ENCODE data around the gene EIF4G3. TPM values are rescaled to one million over a fixed set of nuclear protein-coding genes. Genes with fewer than 3 reads are reported as not detected.

The EIF4G3 gene
- total and polyA plus RNA-seq, 9 of the 15 experiments (the other 6 are each of a cell fraction or from before 2014, with no cell fraction given), result 6.7 to 40.5 (median 32.1) TPM

DNA sequence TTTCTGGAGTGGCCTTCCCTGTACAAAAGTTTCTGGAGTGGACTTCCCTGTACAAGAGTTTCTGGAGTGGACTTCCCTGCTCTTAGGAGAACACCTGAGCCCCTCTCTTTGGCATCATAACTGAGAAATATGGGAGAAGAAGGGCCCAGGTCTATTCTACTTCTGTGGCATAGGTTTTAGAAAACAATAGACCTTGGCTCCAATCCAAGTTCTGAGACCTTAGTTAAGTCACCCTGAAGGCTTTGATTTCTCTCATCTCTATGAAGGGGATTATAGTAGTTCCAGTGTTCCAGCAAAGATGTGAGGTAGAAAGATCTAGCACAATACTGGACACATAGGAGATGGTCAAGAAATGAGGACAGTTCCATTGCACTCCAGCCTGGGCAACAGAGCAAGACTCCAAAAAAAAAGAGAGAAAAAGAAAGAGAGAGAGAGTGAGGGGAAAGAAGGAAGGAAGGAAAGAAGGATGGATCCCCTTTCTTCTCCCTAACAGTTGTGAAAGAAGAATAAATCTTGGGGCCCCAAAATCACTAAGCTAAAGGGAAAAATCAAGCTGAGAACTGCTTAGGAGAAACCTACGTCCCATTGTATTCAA lies 13.3 kb upstream of the EIF4G3 start:
- Histone ChIP-seq H3K9me1 (ENCODE audit: control insufficient read depth, insufficient read depth, low read length) (no peaks in the 10 kb centered on the region), H3K27me3 (ENCODE audit: control insufficient read depth in 2 of 2, insufficient read depth in 2 of 2, low read length in 2 of 2) (peaks cover 20 to 36% of the 10 kb centered on the region in 2 experiments), H3K4me2 (ENCODE audit: insufficient read depth, low read length) (no peak overlapping the region), H3K36me3 (ENCODE audit: control insufficient read depth, insufficient read depth, low read length) (no peaks in the 10 kb centered on the region), H3K4me1 (replicated peaks in 1 of 2; ENCODE audit: control insufficient read depth in 2 of 2, insufficient read depth in 2 of 2, low read length in 2 of 2) (no peaks in the 10 kb centered on the region; a peak in 1 of 5 replicates), H4K20me1 (replicated peaks; ENCODE audit: control insufficient read depth, insufficient read depth, low read length) (no peaks in the 10 kb centered on the region), H3K9ac (ENCODE audit: insufficient read depth in 1 of 2, low read depth in 2 of 2, low read length in 2 of 2) (no peak overlapping the region), H3K79me2 (ENCODE audit: control insufficient read depth, insufficient read depth, low read length) (no peaks in the 10 kb centered on the region), H3K9me3 (replicated peaks; ENCODE audit: control insufficient read depth, insufficient read depth, low read depth, low read length) (no peaks in the 10 kb centered on the region), H2AFZ (ENCODE audit: low read depth, low read length) (no peak overlapping the region), H3K4me3 (no peak overlapping the region), H3K27ac (ENCODE audit: extremely low read depth, low read depth, low read length) (no peak overlapping the region)
- in situ Hi-C loops (cut with MboI), result loop anchor here (5.0 kb wide), 1 partner anchor 198 kb away; no protein-coding TSS in a partner anchor
- ChIA-PET CTCF (ENCODE audit: low intra/inter-chr PET ratio) (no interaction called here), POLR2A (interaction anchor here (0.6 to 2.5 kb wide), 4 partner anchors 9 to 456 kb away, joined by 3 to 10 read pairs (median 3); no protein-coding TSS in a partner anchor)
- BruUV-seq (replicated peaks), result no TSS peak
- WGBS (ENCODE audit: insufficient coverage, low coverage, missing lambda C conversion rate), result 0% methylated on average over 1 of the region's 1 CpG
- no peak for TF ChIP-seq TFAM (CRISPR knock-in tag; conservative IDR thresholded peaks at IDR 0.05)
- TF ChIP-seq, protein P1, sequence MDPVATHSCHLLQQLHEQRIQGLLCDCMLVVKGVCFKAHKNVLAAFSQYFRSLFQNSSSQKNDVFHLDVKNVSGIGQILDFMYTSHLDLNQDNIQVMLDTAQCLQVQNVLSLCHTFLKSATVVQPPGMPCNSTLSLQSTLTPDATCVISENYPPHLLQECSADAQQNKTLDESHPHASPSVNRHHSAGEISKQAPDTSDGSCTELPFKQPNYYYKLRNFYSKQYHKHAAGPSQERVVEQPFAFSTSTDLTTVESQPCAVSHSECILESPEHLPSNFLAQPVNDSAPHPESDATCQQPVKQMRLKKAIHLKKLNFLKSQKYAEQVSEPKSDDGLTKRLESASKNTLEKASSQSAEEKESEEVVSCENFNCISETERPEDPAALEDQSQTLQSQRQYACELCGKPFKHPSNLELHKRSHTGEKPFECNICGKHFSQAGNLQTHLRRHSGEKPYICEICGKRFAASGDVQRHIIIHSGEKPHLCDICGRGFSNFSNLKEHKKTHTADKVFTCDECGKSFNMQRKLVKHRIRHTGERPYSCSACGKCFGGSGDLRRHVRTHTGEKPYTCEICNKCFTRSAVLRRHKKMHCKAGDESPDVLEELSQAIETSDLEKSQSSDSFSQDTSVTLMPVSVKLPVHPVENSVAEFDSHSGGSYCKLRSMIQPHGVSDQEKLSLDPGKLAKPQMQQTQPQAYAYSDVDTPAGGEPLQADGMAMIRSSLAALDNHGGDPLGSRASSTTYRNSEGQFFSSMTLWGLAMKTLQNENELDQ (CRISPR knock-in tag; IDR thresholded peaks at IDR 0.05; ENCODE audit: borderline replicate concordance), result no peak
- no peak for TF ChIP-seq TARDBP (IDR thresholded peaks at IDR 0.05)
- TF ChIP-seq NFIC (IDR thresholded peaks at IDR 0.05), result peak; percentile 78
- TF ChIP-seq, protein P2, sequence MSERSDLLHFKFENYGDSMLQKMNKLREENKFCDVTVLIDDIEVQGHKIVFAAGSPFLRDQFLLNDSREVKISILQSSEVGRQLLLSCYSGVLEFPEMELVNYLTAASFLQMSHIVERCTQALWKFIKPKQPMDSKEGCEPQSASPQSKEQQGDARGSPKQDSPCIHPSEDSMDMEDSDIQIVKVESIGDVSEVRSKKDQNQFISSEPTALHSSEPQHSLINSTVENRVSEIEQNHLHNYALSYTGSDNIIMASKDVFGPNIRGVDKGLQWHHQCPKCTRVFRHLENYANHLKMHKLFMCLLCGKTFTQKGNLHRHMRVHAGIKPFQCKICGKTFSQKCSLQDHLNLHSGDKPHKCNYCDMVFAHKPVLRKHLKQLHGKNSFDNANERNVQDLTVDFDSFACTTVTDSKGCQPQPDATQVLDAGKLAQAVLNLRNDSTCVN (CRISPR knock-in tag; IDR thresholded peaks at IDR 0.05), result no peak
- TF ChIP-seq EZH2 (IDR thresholded peaks at IDR 0.05; ENCODE audit: borderline replicate concordance, low read depth, low read length), result no peak
- ATAC-seq (no peak), FAIRE-seq (no peak), DNase-seq (ENCODE audit: extremely low read depth in 1 of 4, low spot score in 3 of 4) (no peak)
- intact Hi-C loops (cut with micrococcal nuclease), result no loop called here

Measured in K562 (cell line).